Uterus (tissue), 2 donors: Measurements from ENCODE around the gene PLAA.

Source experiments
- CTCF ChIP-seq, 4 experiments: fragments of 200-600 bp in 2 of 4; fragments of 450-650 bp in 2 of 4; sonication (generic) in 2 of 4; IDR thresholded peaks; one replicate each; pipeline ENCODE4 v1.5.1; 2016 to 2019; ENCODE audit warnings: antibody characterized with exemption in 4 of 4, mild to moderate bottlenecking in 2 of 4, moderate library complexity in 1 of 4
- POLR2A ChIP-seq, 2 donors: fragments of 450-650 bp; IDR thresholded peaks; one replicate each; pipeline ENCODE4 v1.6.1; 2016; ENCODE audit warnings: antibody characterized with exemption in 2 of 2, mild to moderate bottlenecking in 1 of 2, moderate library complexity in 1 of 2

- TF ChIP-seq CTCF (IDR thresholded peaks at IDR 0.05) (no peak), POLR2A (IDR thresholded peaks at IDR 0.05) (no peak)
Measured at GRCh38 chr9:26995810-26996209, 48.8 kb upstream of the PLAA start.
